ENCODE measurements around the gene EIF4G3.

EIF4G3 gene

DNA sequence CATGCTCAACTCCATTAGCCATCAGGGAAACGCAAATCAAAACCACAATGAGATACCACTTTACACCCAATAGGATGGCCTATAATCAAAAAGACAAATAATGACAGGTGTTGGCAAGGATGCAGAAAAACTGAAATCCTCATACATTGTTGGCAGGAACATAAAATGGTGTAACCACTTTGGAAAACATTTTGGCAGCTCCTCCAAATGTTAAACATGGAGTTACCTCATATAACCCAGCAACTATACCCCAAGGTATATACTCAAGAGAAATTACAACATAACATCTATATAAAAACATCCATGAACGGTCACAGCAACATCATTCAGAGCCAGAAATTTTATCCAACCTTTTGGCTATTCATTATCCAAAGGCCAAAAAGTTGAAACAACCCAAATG is 11.6 kb downstream of the EIF4G3 start:
- DNase-seq = no peak
- Histone ChIP-seq H3K4me1 (peaks cover 0 to 9% (median 0%) of the 10 kb centered on the region in 4 donors), H3K9me3 (no peaks in the 10 kb centered on the region), H3K4me3 (no peak overlapping the region), H3K27ac (no peak overlapping the region), H3K27me3 (no peaks in the 10 kb centered on the region), H3K36me3 (peaks cover 0 to 22% (median 12%) of the 10 kb centered on the region in 3 donors)
- intact Hi-C loops (cut with DNase I; ENCODE audit: low total_unique reads) = no loop called here
- no peak for TF ChIP-seq CTCF (IDR thresholded peaks at IDR 0.05)

DNA sequence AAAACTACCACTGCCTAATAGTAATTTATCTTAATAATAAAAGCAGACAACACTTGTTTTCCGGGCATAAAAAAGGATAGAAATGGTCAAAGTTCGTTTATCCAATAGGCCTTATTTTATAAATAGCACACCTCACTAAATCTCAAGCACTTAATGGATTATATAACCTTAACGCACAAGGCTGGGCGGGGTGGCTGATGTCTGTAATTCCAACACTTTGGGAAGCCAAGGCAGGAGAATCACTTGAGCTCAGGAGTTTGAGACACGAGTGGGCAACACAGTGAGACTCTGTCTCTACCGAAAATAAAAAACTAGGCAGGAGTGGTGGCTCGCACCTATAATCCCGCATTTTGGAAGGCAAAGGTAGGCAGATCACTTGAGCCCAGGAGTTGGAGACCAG is 12.4 kb downstream of the EIF4G3 start:
- H3K27me3 ChIP-seq = no peaks in the 10 kb centered on the region
- H3K9me3 ChIP-seq = no peaks in the 10 kb centered on the region
- no peak overlapping the region for H3K4me3 ChIP-seq
- peaks cover 0 to 21% (median 7%) of the 10 kb centered on the region in 3 donors for H3K36me3 ChIP-seq
- intact Hi-C loops (cut with DNase I; ENCODE audit: low total_unique reads) = no loop called here
- DNase-seq = no peak
- peaks cover 0 to 9% (median 0%) of the 10 kb centered on the region in 4 donors for H3K4me1 ChIP-seq
- no peak overlapping the region for H3K27ac ChIP-seq
- TF ChIP-seq CTCF (IDR thresholded peaks at IDR 0.05) = no peak

DNA sequence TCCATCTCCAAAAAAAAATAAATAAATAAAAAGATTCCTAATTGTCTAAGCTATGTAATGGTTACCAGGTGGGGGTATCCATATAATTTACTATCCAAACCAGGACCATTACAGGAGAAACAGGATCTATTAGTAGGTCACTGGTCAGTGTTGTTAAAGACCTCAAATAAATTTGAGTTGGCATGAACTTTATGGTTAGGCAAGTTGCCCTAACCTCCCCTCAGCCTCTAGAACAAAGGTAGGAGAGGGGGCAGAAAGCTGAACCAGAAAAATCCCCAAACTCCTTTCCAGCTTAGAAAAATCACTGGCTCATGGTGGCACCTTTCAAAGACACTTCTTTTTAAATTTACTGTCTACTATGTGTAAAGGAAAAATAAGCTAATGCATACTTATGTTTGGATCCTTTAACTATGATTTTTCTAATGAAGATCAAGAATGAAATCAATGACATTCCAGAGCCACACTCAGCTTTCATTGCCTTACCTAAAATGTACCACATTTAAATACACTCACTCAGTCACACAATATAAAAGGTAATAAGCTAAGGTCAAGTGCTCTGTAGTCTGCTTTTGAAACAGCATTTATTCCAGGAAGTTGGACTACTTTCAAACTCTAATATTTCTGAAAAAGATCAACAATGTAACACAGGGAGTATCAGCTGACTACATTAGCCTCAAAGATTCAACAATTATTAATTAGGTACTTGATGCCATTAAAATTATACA is 13.8 kb downstream of the EIF4G3 start:
- Histone ChIP-seq H3K36me3 (peaks cover 0 to 16% (median 0%) of the 10 kb centered on the region in 3 donors), H3K4me1 (peaks cover 0 to 9% (median 0%) of the 10 kb centered on the region in 4 donors), H3K9me3 (no peaks in the 10 kb centered on the region), H3K27ac (no peak overlapping the region), H3K27me3 (no peaks in the 10 kb centered on the region), H3K4me3 (no peak overlapping the region)
- DNase-seq = no peak
- no peak for TF ChIP-seq CTCF (IDR thresholded peaks at IDR 0.05)
- intact Hi-C loops (cut with DNase I; ENCODE audit: low total_unique reads) = no loop called here

DNA sequence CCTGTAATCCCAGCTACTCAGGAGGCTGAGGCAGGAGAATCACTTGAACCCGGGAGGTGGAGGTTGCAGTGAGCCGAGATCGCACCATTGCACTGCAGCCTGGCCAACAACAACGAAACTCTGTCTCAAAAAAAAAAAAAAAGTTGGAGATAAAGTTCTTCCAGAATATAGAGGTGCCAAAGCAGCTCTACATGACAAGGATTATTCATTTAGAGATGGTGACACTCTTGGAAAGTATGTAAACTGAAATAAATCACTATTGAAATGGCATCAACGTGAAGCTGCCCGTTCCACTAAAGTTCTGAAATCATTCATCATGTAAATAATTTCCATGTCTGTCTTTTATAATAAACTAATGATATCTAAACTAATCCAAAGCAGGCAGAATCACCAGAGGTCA is 14.9 kb downstream of the EIF4G3 start:
- intact Hi-C loops (cut with DNase I; ENCODE audit: low total_unique reads) = no loop called here

DNA sequence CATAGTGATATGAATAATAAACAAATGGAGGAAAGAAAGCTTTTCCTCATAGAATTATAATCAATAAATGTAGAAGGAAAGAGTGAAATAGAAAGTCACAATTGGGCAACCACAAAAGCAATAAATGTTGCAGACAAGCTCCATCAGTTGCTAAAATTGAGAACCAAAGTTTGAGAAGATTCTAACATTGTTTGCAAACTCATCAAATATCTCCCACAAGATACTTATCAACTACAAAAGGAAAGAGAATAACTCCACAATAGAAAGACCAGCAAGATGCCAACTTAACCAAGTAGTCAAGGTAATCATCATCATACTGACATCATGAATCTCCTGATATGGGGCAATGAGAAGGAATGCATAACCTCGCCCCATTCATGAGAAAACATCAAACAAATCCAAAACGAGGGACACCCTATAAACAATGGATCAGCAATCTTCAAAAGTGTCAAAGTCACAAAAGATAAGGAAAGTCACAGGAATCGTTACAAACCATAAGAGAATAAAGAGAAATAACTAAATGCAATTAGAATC is 16.4 kb downstream of the EIF4G3 start:
- H3K9me3 ChIP-seq = no peaks in the 10 kb centered on the region
- H3K27ac ChIP-seq = no peak overlapping the region
- H3K36me3 ChIP-seq = peaks cover 0 to 11% (median 0%) of the 10 kb centered on the region in 3 donors
- H3K27me3 ChIP-seq = no peaks in the 10 kb centered on the region
- no peak for TF ChIP-seq CTCF (IDR thresholded peaks at IDR 0.05)
- no peak for DNase-seq
- H3K4me3 ChIP-seq = no peak overlapping the region
- intact Hi-C loops (cut with DNase I; ENCODE audit: low total_unique reads) = no loop called here
- H3K4me1 ChIP-seq = peaks cover 0 to 9% (median 0%) of the 10 kb centered on the region in 4 donors

More for the DNA sequence above, 14.9 kb downstream of the EIF4G3 start:
- Histone ChIP-seq H3K4me1 (peaks cover 0 to 9% (median 0%) of the 10 kb centered on the region in 4 donors), H3K9me3 (no peaks in the 10 kb centered on the region), H3K27me3 (no peaks in the 10 kb centered on the region), H3K27ac (no peak overlapping the region), H3K4me3 (no peak overlapping the region), H3K36me3 (peaks cover 0 to 15% (median 0%) of the 10 kb centered on the region in 3 donors)
- no peak for DNase-seq
- TF ChIP-seq CTCF (IDR thresholded peaks at IDR 0.05) = no peak

Measured in tibial artery (tissue), 4 donors.